Jurkat, Clone E6-1 (cell line): ENCODE measurements around the gene SFTPA1. TPM values are rescaled to one million over a fixed set of nuclear protein-coding genes. Genes with fewer than 3 reads are reported as not detected.
"Not testable (repeated sequence)": the region's sequence is repeated elsewhere in the genome, so short reads cannot be mapped to it uniquely, and the experiment has no call there.

Source experiments
- DNase-seq: peaks from one replicate; pipeline ENCODE4 v3.0.0-alpha.2; 2011; ENCODE audit warnings: low read depth, low spot score
- H3K4me3 ChIP-seq: 2 replicates; pipeline ENCODE4 v1.5.1; 2011; ENCODE audit warnings: mild to moderate bottlenecking, low read length, control low read depth, moderate library complexity
- polyA plus RNA-seq: library from polyadenylated mRNA; unstranded; fragments of >200 nt; gene quantifications from one replicate; pipeline ENCODE4 v1.2.1, GENCODE V29; 2012; ENCODE audit warnings: missing spikeins; ENCODE audit not compliant: insufficient read length, insufficient read depth

Gene SFTPA1
- not detected for polyA plus RNA-seq

- H3K4me3 ChIP-seq = no peak within 1 kb of the TSS
- DNase-seq = peak; percentile 25
Observed at GRCh38 chr10:79610601-79611191, at the start of gene SFTPA1. TSS of gene SFTPA1 (plus strand) at chr10:79610939. CDS start at chr10:79611826, 887 bp downstream.

- no peak overlapping the region for H3K4me3 ChIP-seq
- DNase-seq = no peak
Observed at GRCh38 chr10:79561257-79561656, 49.5 kb upstream of the SFTPA1 start.

GRCh38 chr10:79562135-79562756 is 48.5 kb upstream of the SFTPA1 start:
- no peak overlapping the region for H3K4me3 ChIP-seq
- peak; percentile 35 for DNase-seq

- DNase-seq = no peak
- no peak overlapping the region for H3K4me3 ChIP-seq
Observed at GRCh38 chr10:79563426-79563825, 47.3 kb upstream of the SFTPA1 start.

- peak; percentile 38 for DNase-seq
- H3K4me3 ChIP-seq = not testable (repeated sequence)
Observed at GRCh38 chr10:79570624-79571023, 40.1 kb upstream of the SFTPA1 start.

GRCh38 chr10:79579361-79579760 is 31.4 kb upstream of the SFTPA1 start:
- DNase-seq = no peak
- H3K4me3 ChIP-seq = no peak overlapping the region

- DNase-seq = no peak
- no peak overlapping the region for H3K4me3 ChIP-seq
Observed at GRCh38 chr10:79581044-79581443, 29.7 kb upstream of the SFTPA1 start.

- DNase-seq = no peak
- H3K4me3 ChIP-seq = no peak overlapping the region
Observed at GRCh38 chr10:79582096-79582495, 28.6 kb upstream of the SFTPA1 start.

GRCh38 chr10:79582954-79583353 is 27.8 kb upstream of the SFTPA1 start:
- DNase-seq, H3K4me3 ChIP-seq: not testable (repeated sequence)

GRCh38 chr10:79583488-79584024 is 27.2 kb upstream of the SFTPA1 start:
- no peak for DNase-seq
- no peak overlapping the region for H3K4me3 ChIP-seq

- no peak overlapping the region for H3K4me3 ChIP-seq
- no peak for DNase-seq
Observed at GRCh38 chr10:79585870-79586527, 24.7 kb upstream of the SFTPA1 start.

GRCh38 chr10:79586933-79587332 is 23.8 kb upstream of the SFTPA1 start:
- no peak for DNase-seq
- no peak overlapping the region for H3K4me3 ChIP-seq

GRCh38 chr10:79588800-79589199 is 21.9 kb upstream of the SFTPA1 start:
- DNase-seq = no peak
- no peak overlapping the region for H3K4me3 ChIP-seq

- DNase-seq = no peak
- no peak overlapping the region for H3K4me3 ChIP-seq
Observed at GRCh38 chr10:79593377-79593776, 17.4 kb upstream of the SFTPA1 start.

GRCh38 chr10:79594565-79594964 is 16.2 kb upstream of the SFTPA1 start:
- H3K4me3 ChIP-seq, DNase-seq: not testable (repeated sequence)

GRCh38 chr10:79595510-79595909 is 15.2 kb upstream of the SFTPA1 start:
- no peak overlapping the region for H3K4me3 ChIP-seq
- DNase-seq = no peak

GRCh38 chr10:79599644-79600043 is 11.1 kb upstream of the SFTPA1 start:
- not testable (repeated sequence) for DNase-seq, H3K4me3 ChIP-seq

GRCh38 chr10:79601939-79602338 is 8.8 kb upstream of the SFTPA1 start:
- no peak for DNase-seq
- no peak overlapping the region for H3K4me3 ChIP-seq

- no peak overlapping the region for H3K4me3 ChIP-seq
- DNase-seq = no peak
Observed at GRCh38 chr10:79602953-79603352, 7.8 kb upstream of the SFTPA1 start.

GRCh38 chr10:79604294-79604693 is 6.4 kb upstream of the SFTPA1 start:
- no peak for DNase-seq
- H3K4me3 ChIP-seq = no peak overlapping the region
